Measurements from ENCODE around the gene TLX3. TPM values are rescaled to one million over a fixed set of nuclear protein-coding genes. Genes with fewer than 3 reads are reported as not detected.

TLX3 gene
- not detected in 2 replicates for total RNA-seq (2021)
- Bru-seq, nascent RNA, result percentile 18 among the genes with signal in this experiment
- not detected for BruChase-seq, experiment 1, labeled RNA remaining after a 2-hour chase
- BruChase-seq, experiment 2, labeled RNA remaining after a 6-hour chase, result not detected
- long read RNA-seq, result 0 reads

DNA sequence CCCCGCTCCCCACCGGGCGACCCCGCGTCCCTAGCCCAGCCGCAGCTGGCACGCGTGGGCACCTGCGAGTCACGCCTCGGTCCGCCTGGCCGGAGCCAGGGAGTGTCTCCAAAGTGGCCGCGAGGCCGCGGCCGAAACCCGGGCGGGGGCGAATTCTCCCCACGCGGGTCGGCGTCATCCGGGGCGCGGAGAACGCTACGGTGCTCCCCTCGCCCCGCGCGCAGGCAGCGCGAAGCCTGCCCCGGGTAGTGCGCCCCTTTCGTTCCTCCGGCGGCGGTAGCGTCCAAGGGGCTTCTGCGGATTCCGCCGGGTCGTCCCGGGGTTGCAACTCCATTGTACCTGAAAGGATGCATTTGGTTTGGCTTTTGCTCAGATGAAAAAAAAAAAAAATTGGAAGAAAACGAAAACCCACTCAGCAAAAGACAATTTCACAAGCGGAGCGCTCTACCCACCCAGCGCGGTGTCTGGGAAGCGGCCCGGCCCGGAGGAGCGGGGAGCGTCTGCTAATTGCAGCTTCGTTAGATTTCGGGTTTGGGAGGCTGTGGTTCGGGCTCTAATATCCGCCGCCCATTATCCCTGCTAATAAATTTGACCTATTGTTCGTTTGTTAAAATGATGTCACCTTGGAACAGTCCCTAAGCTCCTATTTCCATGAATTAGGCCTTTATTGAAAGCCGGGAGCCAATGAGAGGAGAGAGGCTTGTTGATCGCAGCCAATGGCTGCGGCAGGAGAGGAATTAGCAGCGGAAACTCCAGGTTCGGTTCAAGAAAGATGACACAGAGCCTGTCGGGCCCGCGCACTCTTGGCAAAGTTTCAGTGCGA is at the start of gene TLX3:
TLX3 (plus strand) TSS at position 796 of the 823 bp plus-strand sequence. CDS start 118 bp downstream, outside the sequence.
- POLR2A ChIA-PET (ENCODE audit: unreplicated experiment), result no interaction called here
- H3K36me3 ChIP-seq (ENCODE audit: low read depth), result no peaks in the 10 kb centered on the region
- no peaks in the 10 kb centered on the region for H4K20me1 ChIP-seq (ENCODE audit: insufficient read depth)
- no peaks in the 10 kb centered on the region for H3K4me1 ChIP-seq (replicated peaks; ENCODE audit: insufficient read depth)
- no peaks in the 10 kb centered on the region for H3F3A ChIP-seq (ENCODE audit: insufficient read depth, low read depth)
- no peak within 1 kb of the TSS for H2AFZ ChIP-seq
- H3K27ac ChIP-seq, result no peak within 1 kb of the TSS
- H3K79me2 ChIP-seq (ENCODE audit: low read depth), result no peaks in the 10 kb centered on the region
- no peak for DNase-seq
- no peak within 1 kb of the TSS for H3K4me2 ChIP-seq
- BruUV-seq (replicated peaks), result no TSS peak
- intact Hi-C loops (cut with micrococcal nuclease; ENCODE audit: unreplicated experiment), result no loop called here
- no peaks in the 10 kb centered on the region for H3K9me2 ChIP-seq (ENCODE audit: insufficient read depth)
- no peaks in the 10 kb centered on the region for H3K9me3 ChIP-seq (ENCODE audit: insufficient read depth, low read depth)
- CTCF ChIA-PET, result no interaction called here
- peaks cover 8% of the 10 kb centered on the region; the same call in 1 of the 2 replicates for H3K27me3 ChIP-seq (ENCODE audit: insufficient read depth, low read depth)
- TF ChIP-seq EZH2 (IDR thresholded peaks at IDR 0.05; ENCODE audit: low read depth), result no peak
- TF ChIP-seq, protein P1, sequence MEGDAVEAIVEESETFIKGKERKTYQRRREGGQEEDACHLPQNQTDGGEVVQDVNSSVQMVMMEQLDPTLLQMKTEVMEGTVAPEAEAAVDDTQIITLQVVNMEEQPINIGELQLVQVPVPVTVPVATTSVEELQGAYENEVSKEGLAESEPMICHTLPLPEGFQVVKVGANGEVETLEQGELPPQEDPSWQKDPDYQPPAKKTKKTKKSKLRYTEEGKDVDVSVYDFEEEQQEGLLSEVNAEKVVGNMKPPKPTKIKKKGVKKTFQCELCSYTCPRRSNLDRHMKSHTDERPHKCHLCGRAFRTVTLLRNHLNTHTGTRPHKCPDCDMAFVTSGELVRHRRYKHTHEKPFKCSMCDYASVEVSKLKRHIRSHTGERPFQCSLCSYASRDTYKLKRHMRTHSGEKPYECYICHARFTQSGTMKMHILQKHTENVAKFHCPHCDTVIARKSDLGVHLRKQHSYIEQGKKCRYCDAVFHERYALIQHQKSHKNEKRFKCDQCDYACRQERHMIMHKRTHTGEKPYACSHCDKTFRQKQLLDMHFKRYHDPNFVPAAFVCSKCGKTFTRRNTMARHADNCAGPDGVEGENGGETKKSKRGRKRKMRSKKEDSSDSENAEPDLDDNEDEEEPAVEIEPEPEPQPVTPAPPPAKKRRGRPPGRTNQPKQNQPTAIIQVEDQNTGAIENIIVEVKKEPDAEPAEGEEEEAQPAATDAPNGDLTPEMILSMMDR (conservative IDR thresholded peaks at IDR 0.05), result no peak
- no peak within 1 kb of the TSS for H3K4me3 ChIP-seq

DNA sequence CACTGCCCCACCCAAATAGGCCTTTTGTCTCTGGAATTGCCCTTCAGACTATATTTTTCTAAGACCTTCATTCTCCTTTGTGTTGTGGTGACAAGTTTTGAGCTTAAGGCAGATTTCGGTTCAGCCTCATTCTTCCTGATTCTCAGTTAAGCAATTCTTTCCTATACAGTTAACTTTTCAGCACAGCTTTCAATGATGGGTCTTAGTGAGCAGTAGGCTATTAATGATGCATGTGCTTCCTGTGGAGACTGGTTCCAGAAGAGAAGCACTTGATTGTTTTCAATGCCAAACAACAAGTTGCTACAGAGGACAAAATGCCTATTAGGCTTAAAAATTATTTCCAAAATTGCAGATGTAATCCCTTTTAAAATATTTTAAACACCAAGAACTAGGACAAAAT is 47.7 kb upstream of the TLX3 start:
- BruUV-seq (replicated peaks), result no TSS peak
- DNase-seq, result no peak
- no peak overlapping the region for H3K27ac ChIP-seq
- H3K79me2 ChIP-seq (ENCODE audit: low read depth), result no peaks in the 10 kb centered on the region
- CTCF ChIA-PET, result no interaction called here
- H3K4me2 ChIP-seq, result no peak overlapping the region
- no peaks in the 10 kb centered on the region for H4K20me1 ChIP-seq (ENCODE audit: insufficient read depth)
- intact Hi-C loops (cut with micrococcal nuclease; ENCODE audit: unreplicated experiment), result no loop called here
- H3K9me3 ChIP-seq (ENCODE audit: insufficient read depth, low read depth), result no peaks in the 10 kb centered on the region
- no peak overlapping the region for H2AFZ ChIP-seq
- no peak overlapping the region for H3K4me3 ChIP-seq
- no peaks in the 10 kb centered on the region for H3K9me2 ChIP-seq (ENCODE audit: insufficient read depth)
- H3K4me1 ChIP-seq (replicated peaks; ENCODE audit: insufficient read depth), result no peaks in the 10 kb centered on the region
- TF ChIP-seq, protein P1 (conservative IDR thresholded peaks at IDR 0.05), result no peak
- TF ChIP-seq EZH2 (IDR thresholded peaks at IDR 0.05; ENCODE audit: low read depth), result no peak
- POLR2A ChIA-PET (ENCODE audit: unreplicated experiment), result no interaction called here
- no peaks in the 10 kb centered on the region for H3K27me3 ChIP-seq (ENCODE audit: insufficient read depth, low read depth)
- no peaks in the 10 kb centered on the region for H3F3A ChIP-seq (ENCODE audit: insufficient read depth, low read depth)
- H3K36me3 ChIP-seq (ENCODE audit: low read depth), result no peaks in the 10 kb centered on the region

DNA sequence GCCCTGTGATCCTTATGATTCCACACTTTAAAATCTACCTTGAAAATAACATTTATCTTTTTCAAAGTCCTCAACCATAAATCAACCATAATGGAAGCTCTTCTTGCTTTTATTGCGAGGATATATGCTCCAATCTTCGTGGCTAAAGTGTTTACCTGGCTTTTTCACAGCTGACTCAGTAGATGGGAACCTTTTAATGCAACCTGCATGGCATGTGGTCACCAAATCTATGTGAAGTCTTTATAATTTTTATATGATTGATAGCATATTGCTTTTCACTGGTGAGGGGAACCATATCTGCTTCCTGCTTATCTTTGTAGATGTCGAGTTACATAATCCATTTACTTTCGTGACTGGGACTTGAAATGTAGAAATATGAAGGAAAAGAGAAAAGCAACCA is 47.1 kb upstream of the TLX3 start:
- H3K4me2 ChIP-seq, result no peak overlapping the region
- no peaks in the 10 kb centered on the region for H3F3A ChIP-seq (ENCODE audit: insufficient read depth, low read depth)
- no peaks in the 10 kb centered on the region for H3K9me3 ChIP-seq (ENCODE audit: insufficient read depth, low read depth)
- no TSS peak for BruUV-seq (replicated peaks)
- no peaks in the 10 kb centered on the region for H4K20me1 ChIP-seq (ENCODE audit: insufficient read depth)
- no peak overlapping the region for H3K27ac ChIP-seq
- H3K79me2 ChIP-seq (ENCODE audit: low read depth), result no peaks in the 10 kb centered on the region
- H2AFZ ChIP-seq, result no peak overlapping the region
- no peak overlapping the region for H3K4me3 ChIP-seq
- intact Hi-C loops (cut with micrococcal nuclease; ENCODE audit: unreplicated experiment), result no loop called here
- no peaks in the 10 kb centered on the region for H3K27me3 ChIP-seq (ENCODE audit: insufficient read depth, low read depth)
- no peaks in the 10 kb centered on the region for H3K9me2 ChIP-seq (ENCODE audit: insufficient read depth)
- no peaks in the 10 kb centered on the region for H3K36me3 ChIP-seq (ENCODE audit: low read depth)
- TF ChIP-seq, protein P1 (conservative IDR thresholded peaks at IDR 0.05), result no peak
- no peak for TF ChIP-seq EZH2 (IDR thresholded peaks at IDR 0.05; ENCODE audit: low read depth)
- POLR2A ChIA-PET (ENCODE audit: unreplicated experiment), result no interaction called here
- no peaks in the 10 kb centered on the region for H3K4me1 ChIP-seq (replicated peaks; ENCODE audit: insufficient read depth)
- no peak for DNase-seq
- CTCF ChIA-PET, result no interaction called here
